H1 (cell line): ENCODE measurements around the gene MTX2. TPM values are rescaled to one million over a fixed set of nuclear protein-coding genes. Genes with fewer than 3 reads are reported as not detected.

Experiments used
- CTCF ChIA-PET: fragments of 300-600 bp; sonication (Branson Sonifier 250); formaldehyde crosslinking; loops from one replicate; lab custom pipeline; 2021; ENCODE audit not compliant: partially characterized antibody; lab: Charles Lee
- POLR2A ChIA-PET: fragments of 300-600 bp; sonication (Branson Sonifier 250); formaldehyde crosslinking; loops from one replicate; lab custom pipeline; 2021; ENCODE audit warnings: inconsistent platforms; ENCODE audit not compliant: partially characterized antibody; lab: Charles Lee
- DNase-seq, 2 experiments: peaks; one replicate each; pipeline versions ENCODE4 v3.0.0 to v3.0.0-alpha.2; 2010 to 2022; ENCODE audit warnings: low spot score in 2 of 2, low read depth in 1 of 2, mixed read lengths in 1 of 2
- FAIRE-seq: peaks from 2 replicates; lab custom pipeline; 2011; peaks lifted over from hg19 to GRCh38; lab: Jason Lieb, UNC
- H2AFZ ChIP-seq: 2 replicates; pipeline ENCODE4 v1.8.1; 2012; ENCODE audit warnings: low read length, inconsistent platforms
- H2AK5ac ChIP-seq: 2 replicates; pipeline ENCODE4 v1.6.1; 2013; ENCODE audit warnings: low read depth, low read length
- H2BK120ac ChIP-seq: replicated peaks from 2 replicates; pipeline ENCODE3; 2013; ENCODE audit warnings: low read depth, low read length, inconsistent platforms
- H2BK12ac ChIP-seq: 2 replicates; pipeline ENCODE4 v1.6.1; 2013; ENCODE audit warnings: low read depth, low read length
- H2BK15ac ChIP-seq: 2 replicates; pipeline ENCODE4 v1.6.1; 2013; ENCODE audit warnings: low read length
- H2BK20ac ChIP-seq: 2 replicates; pipeline ENCODE4 v1.6.1; 2013; ENCODE audit warnings: low read length
- H2BK5ac ChIP-seq: 2 replicates; pipeline ENCODE4 v1.6.1; 2013; ENCODE audit warnings: low read depth, low read length
- H3K14ac ChIP-seq: 2 replicates; pipeline ENCODE4 v1.6.1; 2013; ENCODE audit warnings: inconsistent platforms; ENCODE audit not compliant: insufficient read length
- H3K18ac ChIP-seq: 2 replicates; pipeline ENCODE4 v1.6.1; 2013; ENCODE audit warnings: low read length; ENCODE audit errors: extremely low read depth
- H3K23ac ChIP-seq: 2 replicates; pipeline ENCODE4 v1.6.1; 2013; ENCODE audit warnings: inconsistent platforms; ENCODE audit not compliant: insufficient read length
- H3K23me2 ChIP-seq: 2 replicates; pipeline ENCODE4 v1.6.1; 2013; ENCODE audit warnings: low read depth, low read length
- H3K27ac ChIP-seq: 2 replicates; pipeline ENCODE4 v1.6.1; 2011; ENCODE audit warnings: low read depth, low read length, inconsistent platforms
- H3K27me3 ChIP-seq, 4 experiments: replicated peaks in 1 of 4; 1 replicate in 1 of 4; 2 replicates in 3 of 4; pipeline versions ENCODE4 v1.6.1 to v1.8.1; 2011 to 2013; ENCODE audit warnings: low read length in 3 of 4, mild to moderate bottlenecking in 3 of 4, inconsistent platforms in 2 of 4, mixed read lengths in 2 of 4, moderate library complexity in 1 of 4; ENCODE audit not compliant: control insufficient read depth in 3 of 4, insufficient read depth in 3 of 4; ENCODE audit errors: extremely low read depth in 1 of 4
- H3K36me3 ChIP-seq, 4 experiments: 2 replicates each; pipeline versions ENCODE4 v1.6.1 to v1.8.1; 2011 to 2013; ENCODE audit warnings: mild to moderate bottlenecking in 4 of 4, low read length in 3 of 4, moderate library complexity in 2 of 4, control low read depth in 1 of 4, inconsistent platforms in 1 of 4; ENCODE audit not compliant: insufficient read depth in 4 of 4, control insufficient read depth in 2 of 4
- H3K4ac ChIP-seq: replicated peaks from 2 replicates; pipeline ENCODE3; 2013; ENCODE audit warnings: low read length, low read depth, mixed read lengths, inconsistent platforms; ENCODE audit not compliant: insufficient read length
- H3K4me1 ChIP-seq, 4 experiments: replicated peaks in 1 of 4; 1 replicate in 1 of 4; 2 replicates in 3 of 4; pipeline versions ENCODE4 v1.6.1 to v1.8.1; 2011 to 2013; ENCODE audit warnings: low read length in 3 of 4, inconsistent platforms in 2 of 4, mixed read lengths in 1 of 4; ENCODE audit not compliant: insufficient read depth in 4 of 4, control insufficient read depth in 3 of 4
- H3K4me2 ChIP-seq, 2 experiments: 2 replicates each; pipeline versions ENCODE4 v1.6.1 to v1.8.1; 2011 to 2013; ENCODE audit warnings: low read depth in 2 of 2, low read length in 2 of 2, control low read depth in 1 of 2, inconsistent platforms in 1 of 2, mild to moderate bottlenecking in 1 of 2; ENCODE audit not compliant: insufficient read depth in 1 of 2
- H3K4me3 ChIP-seq, 4 experiments: fragments of 200-600, 300-600 bp in 1 of 4; sonication (generic), shearing (Covaris generic), sonication (Bioruptor Twin) in 1 of 4; 2 replicates each; pipeline versions ENCODE4 v1.5.1 to v1.8.1; 2011 to 2016; ENCODE audit warnings: low read length in 4 of 4, low read depth in 3 of 4, control low read depth in 2 of 4, inconsistent platforms in 2 of 4, mild to moderate bottlenecking in 2 of 4, mixed read lengths in 1 of 4, moderate library complexity in 1 of 4; ENCODE audit not compliant: insufficient read depth in 2 of 4; ENCODE audit errors: extremely low read depth in 1 of 4
- H3K56ac ChIP-seq: replicated peaks from 2 replicates; pipeline ENCODE3; 2013; ENCODE audit warnings: low read depth, mild to moderate bottlenecking, mixed read lengths, low read length, inconsistent platforms; ENCODE audit not compliant: insufficient read length
- H3K79me1 ChIP-seq: 2 replicates; pipeline ENCODE4 v1.6.1; 2013; ENCODE audit warnings: low read depth, low read length, control low read depth
- H3K79me2 ChIP-seq, 2 experiments: 2 replicates each; pipeline versions ENCODE4 v1.6.1 to v1.8.1; 2012 to 2013; ENCODE audit warnings: low read length in 2 of 2, mild to moderate bottlenecking in 2 of 2, inconsistent platforms in 1 of 2; ENCODE audit not compliant: insufficient read depth in 2 of 2, control insufficient read depth in 1 of 2
- H3K9ac ChIP-seq, 4 experiments: replicated peaks in 1 of 4; 1 replicate in 1 of 4; 2 replicates in 3 of 4; pipeline versions ENCODE4 v1.6.1 to v1.8.1; 2011 to 2013; ENCODE audit warnings: low read depth in 3 of 4, low read length in 3 of 4, control low read depth in 2 of 4, mild to moderate bottlenecking in 2 of 4, moderate library complexity in 2 of 4, inconsistent platforms in 1 of 4; ENCODE audit errors: extremely low read depth in 1 of 4
- H3K9me3 ChIP-seq, 2 experiments: 2 replicates each; pipeline versions ENCODE4 v1.6.1 to v1.8.1; 2012 to 2013; ENCODE audit warnings: mild to moderate bottlenecking in 2 of 2, moderate library complexity in 2 of 2, control low read depth in 1 of 2, inconsistent platforms in 1 of 2, low read depth in 1 of 2, low read length in 1 of 2, mixed read lengths in 1 of 2; ENCODE audit not compliant: insufficient read depth in 2 of 2
- H4K20me1 ChIP-seq, 2 experiments: replicated peaks in 1 of 2; 2 replicates each; pipeline versions ENCODE3 to v1.8.1; 2011 to 2013; ENCODE audit warnings: inconsistent platforms in 2 of 2, low read length in 2 of 2, mild to moderate bottlenecking in 1 of 2; ENCODE audit not compliant: insufficient read depth in 2 of 2, control insufficient read depth in 1 of 2
- H4K5ac ChIP-seq: 2 replicates; pipeline ENCODE4 v1.6.1; 2013; ENCODE audit warnings: low read length, low read depth, mixed read lengths, inconsistent platforms; ENCODE audit not compliant: insufficient read length
- H4K8ac ChIP-seq: 2 replicates; pipeline ENCODE4 v1.8.0; 2013; ENCODE audit warnings: mild to moderate bottlenecking, moderate library complexity, low read length, inconsistent platforms; ENCODE audit not compliant: insufficient read depth; ENCODE audit errors: extremely low read depth
- H4K91ac ChIP-seq: replicated peaks from 2 replicates; pipeline ENCODE3; 2013; ENCODE audit warnings: low read length, mixed read lengths, inconsistent platforms; ENCODE audit not compliant: insufficient read length
- BCL11A ChIP-seq, 2 experiments: IDR thresholded peaks; one replicate each; pipeline ENCODE4 v1.6.1; 2011; ENCODE audit warnings: low read depth in 2 of 2, low read length in 2 of 2, mild to moderate bottlenecking in 2 of 2
- CBX8 ChIP-seq: fragments of 300-800, 300-1000 bp; sonication (generic); IDR thresholded peaks from 2 replicates; pipeline ENCODE4 v1.7.1; 2016; ENCODE audit warnings: low read depth, low read length, borderline replicate concordance
- CHD1 ChIP-seq: IDR thresholded peaks from 2 replicates; pipeline ENCODE4 v1.6.1; 2012; ENCODE audit warnings: low read depth, low read length, improper control_type of control experiment
- POU5F1 ChIP-seq: IDR thresholded peaks from 2 replicates; pipeline ENCODE4 v1.6.1; 2011; ENCODE audit warnings: low read depth, mild to moderate bottlenecking, low read length, moderate library complexity
- RBBP5 ChIP-seq: IDR thresholded peaks from 2 replicates; pipeline ENCODE4 v1.7.1; 2012; ENCODE audit warnings: low read depth, mild to moderate bottlenecking, inconsistent platforms, low read length, moderate library complexity, borderline replicate concordance
- RNF2 ChIP-seq: fragments of 200-900, 300-1000 bp; sonication (generic); IDR thresholded peaks from 2 replicates; pipeline ENCODE4 v1.7.1; 2016; ENCODE audit warnings: borderline replicate concordance, low read depth, mild to moderate bottlenecking, antibody characterized with exemption, low read length; ENCODE audit not compliant: poor library complexity, severe bottlenecking; ENCODE audit errors: missing control alignments
- SP4 ChIP-seq: IDR thresholded peaks from 2 replicates; pipeline ENCODE4 v1.6.1; 2012; ENCODE audit warnings: low read length, inconsistent platforms
- polyA plus RNA-seq, 7 experiments: library from polyadenylated mRNA; depleted of rRNA in 3 of 7; stranded (reverse) in 5 of 7; unstranded in 2 of 7; fragments of >200 nt in 5 of 7; fragments of 200-250 nt in 2 of 7; gene quantifications; 1 replicate in 5 of 7; 2 replicates in 1 of 7; 4 replicates in 1 of 7; pipeline versions ENCODE4 v1.2.1 to v1.2.3, GENCODE V29; 2011 to 2013; ENCODE audit warnings: missing spikeins in 2 of 7, mixed read lengths in 2 of 7
- total RNA-seq: library from RNA; stranded (reverse); fragmentation: NEBNext Ultra II Directional; extraction: Animal tissue kit (Norgen Biotek cat#: 25700); gene quantifications from 2 replicates; pipeline ENCODE4 v1.2.1, GENCODE V29; 2021

Gene MTX2
- total and polyA plus RNA-seq, 2 of the 8 experiments (the other 6 are each of a cell fraction or from before 2014, with no cell fraction given), result 33.5 to 38.3 TPM

GRCh38 chr2:176261136-176261535, 8.1 kb upstream of the MTX2 start:
- FAIRE-seq (no peak), DNase-seq (no peak)
- Histone ChIP-seq H3K27ac (no peak overlapping the region), H4K5ac (no peak overlapping the region), H2AK5ac (no peak overlapping the region), H3K9me3 (no peaks in the 10 kb centered on the region), H4K91ac (no peak overlapping the region), H3K4me1 (no peaks in the 10 kb centered on the region), H2AFZ (no peak overlapping the region), H3K14ac (no peak overlapping the region), H3K9ac (no peak overlapping the region), H3K79me2 (no peaks in the 10 kb centered on the region), H3K4me3 (no peak overlapping the region), H3K4me2 (no peak overlapping the region), H4K20me1 (no peaks in the 10 kb centered on the region), H3K18ac (no peak overlapping the region), H3K79me1 (no peaks in the 10 kb centered on the region), H2BK15ac (no peak overlapping the region), H2BK120ac (no peak overlapping the region), H2BK12ac (no peak overlapping the region), H3K23ac (no peak overlapping the region), H4K8ac (no peak overlapping the region), H3K23me2 (no peaks in the 10 kb centered on the region), H2BK5ac (no peak overlapping the region), H2BK20ac (no peak overlapping the region), H3K36me3 (no peaks in the 10 kb centered on the region), H3K56ac (no peak overlapping the region), H3K4ac (no peak overlapping the region), H3K27me3 (no peaks in the 10 kb centered on the region)
- ChIA-PET POLR2A (no interaction called here), CTCF (interaction anchor here (0.6 to 1.8 kb wide), 2 partner anchors 20 to 134 kb away, joined by 5 to 6 read pairs; no protein-coding TSS in a partner anchor)
- TF ChIP-seq RNF2 (no peak), CBX8 (no peak), POU5F1 (no peak), CHD1 (no peak), SP4 (no peak), BCL11A (IDR thresholded peaks at IDR 0.05; ENCODE audit: low read depth in 2 of 2, low read length in 2 of 2) (no peak), RBBP5 (no peak)
